Neural cell (in vitro differentiated cells): ENCODE data around the gene BCAS4. TPM values are rescaled to one million over a fixed set of nuclear protein-coding genes. Genes with fewer than 3 reads are reported as not detected.

Experiments
- H2AFZ ChIP-seq: fragments of 200-600, 300-800 bp; sonication (generic), shearing (Covaris generic); 2 replicates; pipeline ENCODE4 v1.6.0; 2014; ENCODE audit warnings: low read depth, mild to moderate bottlenecking, antibody characterized with exemption, low read length, moderate library complexity
- H3F3A ChIP-seq: fragments of 200-600 bp; shearing (Covaris generic); 2 replicates; pipeline ENCODE4 v1.6.1; 2016; ENCODE audit warnings: mild to moderate bottlenecking, moderate library complexity, mixed read lengths, antibody characterized with exemption, low read length; ENCODE audit not compliant: insufficient read depth, poor library complexity, severe bottlenecking
- H3K27ac ChIP-seq: fragments of 200-600, 300-800 bp; sonication (generic), shearing (Covaris generic); 2 replicates; pipeline ENCODE4 v1.5.1; 2014; ENCODE audit warnings: mild to moderate bottlenecking, low read length, moderate library complexity
- H3K27me3 ChIP-seq: fragments of 300-800, 200-600 bp; sonication (generic), shearing (Covaris generic); 2 replicates; pipeline ENCODE4 v1.6.0; 2014; ENCODE audit warnings: mild to moderate bottlenecking, low read depth, low read length, moderate library complexity; ENCODE audit not compliant: insufficient read depth
- H3K36me3 ChIP-seq: fragments of 300-800, 200-600 bp; sonication (generic), shearing (Covaris generic); 2 replicates; pipeline ENCODE4 v1.5.1; 2014; ENCODE audit warnings: mild to moderate bottlenecking, antibody characterized with exemption, low read length, moderate library complexity; ENCODE audit not compliant: insufficient read depth
- H3K4me2 ChIP-seq: fragments of 300-800, 200-600 bp; sonication (generic), shearing (Covaris generic); 2 replicates; pipeline ENCODE4 v1.6.0; 2014; ENCODE audit warnings: mild to moderate bottlenecking, low read length
- H3K4me3 ChIP-seq: fragments of 300-800, 200-600 bp; sonication (generic), shearing (Covaris generic); 2 replicates; pipeline ENCODE4 v1.5.1; 2014; ENCODE audit warnings: mild to moderate bottlenecking, low read length, moderate library complexity
- H3K79me2 ChIP-seq: fragments of 200-600 bp; shearing (Covaris generic); replicated peaks from 2 replicates; pipeline ENCODE4 v1.6.0; 2014; ENCODE audit warnings: mild to moderate bottlenecking, low read length, moderate library complexity; ENCODE audit not compliant: insufficient read depth
- H3K9ac ChIP-seq: fragments of 300-800, 200-600 bp; sonication (generic), shearing (Covaris generic); 2 replicates; pipeline ENCODE4 v1.6.1; 2016; ENCODE audit warnings: mild to moderate bottlenecking, low read length, mixed read lengths
- H3K9me2 ChIP-seq: fragments of 200-600 bp; shearing (Covaris generic); 2 replicates; pipeline ENCODE4 v1.6.1; 2016; ENCODE audit warnings: mild to moderate bottlenecking, low read length, mixed read lengths; ENCODE audit not compliant: insufficient read depth
- H3K9me3 ChIP-seq: fragments of 200-600, 300-800 bp; sonication (generic), shearing (Covaris generic); 2 replicates; pipeline ENCODE4 v1.6.1; 2016; ENCODE audit warnings: mild to moderate bottlenecking, mixed run types, low read length, moderate library complexity, mixed read lengths
- H4K20me1 ChIP-seq: fragments of 200-600 bp; shearing (Covaris generic); 2 replicates; pipeline ENCODE4 v1.6.1; 2016; ENCODE audit warnings: mild to moderate bottlenecking, mixed run types; ENCODE audit not compliant: insufficient read depth
- EP300 ChIP-seq: fragments of 450-650 bp; conservative IDR thresholded peaks from 2 replicates; pipeline ENCODE4 v1.6.1; 2014; ENCODE audit warnings: antibody characterized with exemption, mild to moderate bottlenecking, moderate library complexity; ENCODE audit not compliant: poor library complexity, severe bottlenecking
- EZH2 ChIP-seq: fragments of 200-600, 300-800 bp; shearing (Covaris generic), sonication (generic); IDR thresholded peaks from 2 replicates; pipeline ENCODE4 v1.6.1; 2014; ENCODE audit warnings: antibody characterized with exemption, low read length, borderline replicate concordance, mild to moderate bottlenecking; ENCODE audit not compliant: insufficient read depth, poor library complexity, severe bottlenecking
- MXI1 ChIP-seq: fragments of 450-650 bp; conservative IDR thresholded peaks from 2 replicates; pipeline ENCODE4 v1.6.1; 2014; ENCODE audit warnings: antibody characterized with exemption, mild to moderate bottlenecking; ENCODE audit not compliant: poor library complexity, severe bottlenecking
- POLR2AphosphoS5 ChIP-seq: IDR thresholded peaks from 2 replicates; pipeline ENCODE4 v1.6.1; 2012
- RAD21 ChIP-seq: fragments of 450-650 bp; conservative IDR thresholded peaks from 2 replicates; pipeline ENCODE4 v1.6.1; 2014; ENCODE audit warnings: antibody characterized with exemption, mild to moderate bottlenecking, moderate library complexity
- SMC3 ChIP-seq: fragments of 450-650 bp; conservative IDR thresholded peaks from 2 replicates; pipeline ENCODE4 v1.6.1; 2014; ENCODE audit warnings: antibody characterized with exemption, mild to moderate bottlenecking, moderate library complexity; ENCODE audit not compliant: poor library complexity
- TAF1 ChIP-seq: IDR thresholded peaks from 2 replicates; pipeline ENCODE4 v1.6.1; 2012; ENCODE audit warnings: low read depth
- polyA plus RNA-seq: library from polyadenylated mRNA; depleted of rRNA; stranded (reverse); fragments of >200 nt; gene quantifications from 2 replicates; pipeline ENCODE4 v1.2.3, GENCODE V29; 2014
- TF ChIP-seq, protein P1 (sequence below): fragments of 450-650 bp; IDR thresholded peaks from 2 replicates; pipeline ENCODE4 v1.5.1; 2014; ENCODE audit warnings: antibody characterized with exemption, mild to moderate bottlenecking, moderate library complexity; ENCODE audit not compliant: poor library complexity, severe bottlenecking
- TF ChIP-seq, protein P2 (sequence below): IDR thresholded peaks from 2 replicates; pipeline ENCODE4 v1.6.1; 2012; ENCODE audit warnings: borderline replicate concordance

Gene BCAS4
- polyA plus RNA-seq, 1 donor from 2014 or later = 24.6 TPM

DNA sequence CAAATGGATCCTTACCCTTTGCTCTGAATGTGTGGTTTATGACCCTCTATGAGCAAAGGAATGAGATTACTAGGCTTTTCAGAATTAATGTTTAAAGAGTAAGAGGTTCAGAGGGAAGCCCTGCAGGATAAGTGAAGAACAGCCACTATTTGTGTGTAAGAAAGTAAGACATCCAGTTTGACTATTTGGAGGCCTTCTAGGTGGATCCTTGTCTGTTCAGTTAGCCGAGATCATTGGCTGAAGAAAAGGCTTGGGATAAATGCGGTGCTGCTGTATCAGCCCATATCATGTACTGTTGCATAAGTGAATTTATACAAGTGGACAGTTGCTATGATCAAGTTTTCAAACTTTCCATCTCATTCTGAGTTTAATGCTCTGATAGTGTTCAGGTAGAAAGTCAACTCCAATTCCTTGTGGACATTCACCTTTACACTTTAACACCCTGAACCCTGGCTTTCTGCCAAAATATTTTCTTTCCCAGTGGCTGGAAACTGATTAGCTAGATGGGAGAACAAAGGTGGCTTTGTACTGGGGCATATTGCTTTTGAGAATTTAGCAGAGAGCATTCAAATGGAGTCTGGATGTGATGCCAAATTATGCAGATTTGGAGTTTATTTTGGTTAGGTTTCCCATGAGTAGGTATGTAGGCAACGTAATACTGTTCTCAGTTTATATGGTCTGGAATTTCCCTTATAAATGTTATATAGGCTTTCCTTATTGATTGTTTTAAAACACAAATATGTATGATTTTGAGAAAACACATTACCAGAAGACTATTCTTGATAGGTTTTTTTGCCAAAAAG lies 48.5 kb upstream of the BCAS4 start:
- Histone ChIP-seq H3K4me2 (no peak overlapping the region), H3K27ac (no peak overlapping the region), H3K79me2 (no peaks in the 10 kb centered on the region), H3F3A (no peaks in the 10 kb centered on the region), H3K9me3 (no peaks in the 10 kb centered on the region), H4K20me1 (no peaks in the 10 kb centered on the region), H3K4me3 (no peak overlapping the region), H3K9ac (no peak overlapping the region), H2AFZ (no peak overlapping the region), H3K36me3 (no peaks in the 10 kb centered on the region), H3K9me2 (no peaks in the 10 kb centered on the region), H3K27me3 (no peaks in the 10 kb centered on the region)
- TF ChIP-seq, protein P1, sequence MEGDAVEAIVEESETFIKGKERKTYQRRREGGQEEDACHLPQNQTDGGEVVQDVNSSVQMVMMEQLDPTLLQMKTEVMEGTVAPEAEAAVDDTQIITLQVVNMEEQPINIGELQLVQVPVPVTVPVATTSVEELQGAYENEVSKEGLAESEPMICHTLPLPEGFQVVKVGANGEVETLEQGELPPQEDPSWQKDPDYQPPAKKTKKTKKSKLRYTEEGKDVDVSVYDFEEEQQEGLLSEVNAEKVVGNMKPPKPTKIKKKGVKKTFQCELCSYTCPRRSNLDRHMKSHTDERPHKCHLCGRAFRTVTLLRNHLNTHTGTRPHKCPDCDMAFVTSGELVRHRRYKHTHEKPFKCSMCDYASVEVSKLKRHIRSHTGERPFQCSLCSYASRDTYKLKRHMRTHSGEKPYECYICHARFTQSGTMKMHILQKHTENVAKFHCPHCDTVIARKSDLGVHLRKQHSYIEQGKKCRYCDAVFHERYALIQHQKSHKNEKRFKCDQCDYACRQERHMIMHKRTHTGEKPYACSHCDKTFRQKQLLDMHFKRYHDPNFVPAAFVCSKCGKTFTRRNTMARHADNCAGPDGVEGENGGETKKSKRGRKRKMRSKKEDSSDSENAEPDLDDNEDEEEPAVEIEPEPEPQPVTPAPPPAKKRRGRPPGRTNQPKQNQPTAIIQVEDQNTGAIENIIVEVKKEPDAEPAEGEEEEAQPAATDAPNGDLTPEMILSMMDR = no peak
- no peak for TF ChIP-seq POLR2AphosphoS5
- TF ChIP-seq TAF1 = no peak
- no peak for TF ChIP-seq EP300
- no peak for TF ChIP-seq RAD21
- no peak for TF ChIP-seq MXI1
- TF ChIP-seq, protein P2, sequence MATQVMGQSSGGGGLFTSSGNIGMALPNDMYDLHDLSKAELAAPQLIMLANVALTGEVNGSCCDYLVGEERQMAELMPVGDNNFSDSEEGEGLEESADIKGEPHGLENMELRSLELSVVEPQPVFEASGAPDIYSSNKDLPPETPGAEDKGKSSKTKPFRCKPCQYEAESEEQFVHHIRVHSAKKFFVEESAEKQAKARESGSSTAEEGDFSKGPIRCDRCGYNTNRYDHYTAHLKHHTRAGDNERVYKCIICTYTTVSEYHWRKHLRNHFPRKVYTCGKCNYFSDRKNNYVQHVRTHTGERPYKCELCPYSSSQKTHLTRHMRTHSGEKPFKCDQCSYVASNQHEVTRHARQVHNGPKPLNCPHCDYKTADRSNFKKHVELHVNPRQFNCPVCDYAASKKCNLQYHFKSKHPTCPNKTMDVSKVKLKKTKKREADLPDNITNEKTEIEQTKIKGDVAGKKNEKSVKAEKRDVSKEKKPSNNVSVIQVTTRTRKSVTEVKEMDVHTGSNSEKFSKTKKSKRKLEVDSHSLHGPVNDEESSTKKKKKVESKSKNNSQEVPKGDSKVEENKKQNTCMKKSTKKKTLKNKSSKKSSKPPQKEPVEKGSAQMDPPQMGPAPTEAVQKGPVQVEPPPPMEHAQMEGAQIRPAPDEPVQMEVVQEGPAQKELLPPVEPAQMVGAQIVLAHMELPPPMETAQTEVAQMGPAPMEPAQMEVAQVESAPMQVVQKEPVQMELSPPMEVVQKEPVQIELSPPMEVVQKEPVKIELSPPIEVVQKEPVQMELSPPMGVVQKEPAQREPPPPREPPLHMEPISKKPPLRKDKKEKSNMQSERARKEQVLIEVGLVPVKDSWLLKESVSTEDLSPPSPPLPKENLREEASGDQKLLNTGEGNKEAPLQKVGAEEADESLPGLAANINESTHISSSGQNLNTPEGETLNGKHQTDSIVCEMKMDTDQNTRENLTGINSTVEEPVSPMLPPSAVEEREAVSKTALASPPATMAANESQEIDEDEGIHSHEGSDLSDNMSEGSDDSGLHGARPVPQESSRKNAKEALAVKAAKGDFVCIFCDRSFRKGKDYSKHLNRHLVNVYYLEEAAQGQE = no peak
- TF ChIP-seq SMC3 = no peak
- no peak for TF ChIP-seq EZH2

DNA sequence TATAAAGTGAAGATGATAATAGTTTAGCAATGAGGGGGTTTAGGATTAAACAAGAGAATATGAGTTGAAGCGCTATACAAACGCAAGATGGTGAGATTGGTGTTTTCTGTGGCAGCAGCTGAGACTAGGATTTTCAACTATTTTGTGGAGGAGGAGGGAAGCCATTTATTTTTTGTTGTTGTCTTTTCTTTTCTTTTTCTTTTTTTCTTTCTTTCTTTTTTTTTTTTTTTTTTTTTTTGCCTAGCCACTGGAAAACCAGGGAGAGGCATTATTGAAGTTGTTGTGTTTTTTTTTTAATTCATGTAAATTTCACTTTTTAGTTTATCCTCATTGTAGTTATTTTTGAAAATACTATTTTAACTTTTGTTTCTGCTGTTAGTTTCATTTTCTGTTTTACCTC lies 47.6 kb upstream of the BCAS4 start:
- no peaks in the 10 kb centered on the region for H3K27me3 ChIP-seq
- H3K9me3 ChIP-seq = no peaks in the 10 kb centered on the region
- no peak overlapping the region for H3K9ac ChIP-seq
- no peaks in the 10 kb centered on the region for H3K9me2 ChIP-seq
- H3F3A ChIP-seq = no peaks in the 10 kb centered on the region
- no peak overlapping the region for H3K4me3 ChIP-seq
- H3K36me3 ChIP-seq = no peaks in the 10 kb centered on the region
- no peaks in the 10 kb centered on the region for H3K79me2 ChIP-seq
- no peak for TF ChIP-seq MXI1
- TF ChIP-seq, protein P2 = no peak
- H4K20me1 ChIP-seq = no peaks in the 10 kb centered on the region
- H3K4me2 ChIP-seq = no peak overlapping the region
- no peak overlapping the region for H3K27ac ChIP-seq
- no peak overlapping the region for H2AFZ ChIP-seq
